ENCODE measurements around the gene CIRBP.

Gene CIRBP

DNA sequence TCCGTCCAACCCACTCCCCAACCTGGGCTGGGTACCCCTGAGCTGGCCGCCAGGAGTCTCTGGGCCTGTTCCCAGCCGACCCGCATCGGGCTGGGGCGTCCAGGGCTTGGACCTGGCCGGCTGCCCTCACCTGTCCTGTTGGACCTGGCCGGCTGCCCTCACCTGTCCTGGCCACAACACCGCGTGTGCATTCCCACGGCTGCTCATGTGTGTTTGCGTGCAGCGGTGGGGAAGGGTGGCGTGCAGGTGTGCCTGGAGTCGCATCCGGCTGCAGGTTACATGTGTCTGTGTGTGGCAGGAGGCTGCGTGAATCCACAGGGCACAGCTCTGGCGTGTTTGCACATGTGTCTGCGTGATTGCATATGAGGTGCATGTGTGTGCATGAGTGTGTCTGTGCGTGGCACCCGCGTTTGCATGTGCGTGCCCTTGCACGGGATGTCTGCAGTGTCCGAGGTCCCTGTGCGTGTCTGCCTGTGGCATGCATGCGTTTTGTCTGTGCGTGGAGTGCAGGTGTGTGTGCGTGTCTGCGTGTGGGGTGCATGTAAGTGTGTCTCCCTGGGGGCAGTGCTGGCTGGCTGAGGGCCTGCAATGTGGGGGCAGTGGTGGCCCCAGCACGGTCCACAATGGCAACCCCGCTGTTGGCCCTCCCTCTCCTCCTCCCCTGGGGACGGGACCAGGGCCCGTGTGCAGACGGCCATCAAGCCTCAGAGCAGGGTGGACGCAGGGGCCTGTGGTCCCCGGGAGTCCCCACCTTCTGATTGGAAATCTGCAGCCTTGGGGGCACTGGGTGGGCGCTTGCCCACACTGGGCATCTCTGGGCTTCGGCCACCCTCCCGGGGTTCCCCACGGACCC lies 19.9 kb downstream of the CIRBP start:
- TF ChIP-seq, protein P1, sequence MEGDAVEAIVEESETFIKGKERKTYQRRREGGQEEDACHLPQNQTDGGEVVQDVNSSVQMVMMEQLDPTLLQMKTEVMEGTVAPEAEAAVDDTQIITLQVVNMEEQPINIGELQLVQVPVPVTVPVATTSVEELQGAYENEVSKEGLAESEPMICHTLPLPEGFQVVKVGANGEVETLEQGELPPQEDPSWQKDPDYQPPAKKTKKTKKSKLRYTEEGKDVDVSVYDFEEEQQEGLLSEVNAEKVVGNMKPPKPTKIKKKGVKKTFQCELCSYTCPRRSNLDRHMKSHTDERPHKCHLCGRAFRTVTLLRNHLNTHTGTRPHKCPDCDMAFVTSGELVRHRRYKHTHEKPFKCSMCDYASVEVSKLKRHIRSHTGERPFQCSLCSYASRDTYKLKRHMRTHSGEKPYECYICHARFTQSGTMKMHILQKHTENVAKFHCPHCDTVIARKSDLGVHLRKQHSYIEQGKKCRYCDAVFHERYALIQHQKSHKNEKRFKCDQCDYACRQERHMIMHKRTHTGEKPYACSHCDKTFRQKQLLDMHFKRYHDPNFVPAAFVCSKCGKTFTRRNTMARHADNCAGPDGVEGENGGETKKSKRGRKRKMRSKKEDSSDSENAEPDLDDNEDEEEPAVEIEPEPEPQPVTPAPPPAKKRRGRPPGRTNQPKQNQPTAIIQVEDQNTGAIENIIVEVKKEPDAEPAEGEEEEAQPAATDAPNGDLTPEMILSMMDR (IDR thresholded peaks at IDR 0.05; ENCODE audit: control insufficient read depth, extremely low read depth, insufficient read depth) = no peak
- DNase-seq (ENCODE audit: low read depth) = no peak
- no peak overlapping the region for H3K4me3 ChIP-seq (ENCODE audit: low read depth, low read length)

DNA sequence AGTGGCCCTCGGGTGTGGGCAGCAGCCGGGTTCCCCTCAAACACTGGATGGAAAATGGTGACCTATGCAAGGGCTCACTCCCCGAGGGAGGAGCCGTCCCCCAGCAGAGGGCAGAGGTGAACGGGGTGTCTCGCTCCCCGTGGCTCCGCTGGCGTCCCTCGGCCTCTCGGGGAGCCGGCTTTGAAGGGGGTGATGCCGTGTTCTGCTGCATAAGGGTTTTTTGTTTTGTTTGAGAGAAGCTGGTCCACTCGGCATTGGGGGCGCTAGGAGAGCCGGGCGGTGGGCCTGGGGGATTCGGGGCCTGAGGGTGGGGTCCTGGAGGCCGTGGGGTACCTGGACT lies 20.5 kb downstream of the CIRBP start:
- TF ChIP-seq, protein P1 (IDR thresholded peaks at IDR 0.05; ENCODE audit: control insufficient read depth, extremely low read depth, insufficient read depth) = 0 out of 2 replicates have a peak, but pooled peaks have one; percentile 3
- no peak overlapping the region for H3K4me3 ChIP-seq (ENCODE audit: low read depth, low read length)
- DNase-seq (ENCODE audit: low read depth) = no peak

DNA sequence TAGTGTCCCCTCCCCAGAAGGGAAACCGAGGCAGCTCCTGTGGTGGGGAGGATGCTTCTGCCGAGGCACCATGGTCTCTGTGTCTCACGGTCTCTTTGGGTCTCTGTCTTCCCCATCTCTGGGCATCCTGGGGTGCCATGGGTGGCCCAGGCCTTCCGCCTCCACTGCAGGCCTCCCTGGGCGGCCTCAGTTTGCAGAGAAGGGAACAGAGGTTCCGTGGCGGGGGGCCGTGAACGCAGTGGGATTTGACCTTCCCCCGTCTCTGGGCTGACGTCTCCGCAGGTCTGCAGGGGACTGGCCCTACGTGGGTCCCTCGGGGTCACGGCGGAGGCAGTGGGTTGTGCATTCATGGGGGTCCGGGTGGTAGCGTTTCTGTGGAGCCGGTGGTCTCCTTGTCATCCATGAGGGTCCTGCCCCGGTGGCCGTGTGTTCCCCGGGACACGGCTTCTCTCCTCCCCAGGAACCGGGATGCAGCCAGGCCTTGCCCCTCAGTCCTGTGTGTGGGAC lies 21.1 kb downstream of the CIRBP start:
- no peak for DNase-seq (ENCODE audit: low read depth)
- no peak overlapping the region for H3K4me3 ChIP-seq (ENCODE audit: low read depth, low read length)
- TF ChIP-seq, protein P1 (IDR thresholded peaks at IDR 0.05; ENCODE audit: control insufficient read depth, extremely low read depth, insufficient read depth) = no peak

DNA sequence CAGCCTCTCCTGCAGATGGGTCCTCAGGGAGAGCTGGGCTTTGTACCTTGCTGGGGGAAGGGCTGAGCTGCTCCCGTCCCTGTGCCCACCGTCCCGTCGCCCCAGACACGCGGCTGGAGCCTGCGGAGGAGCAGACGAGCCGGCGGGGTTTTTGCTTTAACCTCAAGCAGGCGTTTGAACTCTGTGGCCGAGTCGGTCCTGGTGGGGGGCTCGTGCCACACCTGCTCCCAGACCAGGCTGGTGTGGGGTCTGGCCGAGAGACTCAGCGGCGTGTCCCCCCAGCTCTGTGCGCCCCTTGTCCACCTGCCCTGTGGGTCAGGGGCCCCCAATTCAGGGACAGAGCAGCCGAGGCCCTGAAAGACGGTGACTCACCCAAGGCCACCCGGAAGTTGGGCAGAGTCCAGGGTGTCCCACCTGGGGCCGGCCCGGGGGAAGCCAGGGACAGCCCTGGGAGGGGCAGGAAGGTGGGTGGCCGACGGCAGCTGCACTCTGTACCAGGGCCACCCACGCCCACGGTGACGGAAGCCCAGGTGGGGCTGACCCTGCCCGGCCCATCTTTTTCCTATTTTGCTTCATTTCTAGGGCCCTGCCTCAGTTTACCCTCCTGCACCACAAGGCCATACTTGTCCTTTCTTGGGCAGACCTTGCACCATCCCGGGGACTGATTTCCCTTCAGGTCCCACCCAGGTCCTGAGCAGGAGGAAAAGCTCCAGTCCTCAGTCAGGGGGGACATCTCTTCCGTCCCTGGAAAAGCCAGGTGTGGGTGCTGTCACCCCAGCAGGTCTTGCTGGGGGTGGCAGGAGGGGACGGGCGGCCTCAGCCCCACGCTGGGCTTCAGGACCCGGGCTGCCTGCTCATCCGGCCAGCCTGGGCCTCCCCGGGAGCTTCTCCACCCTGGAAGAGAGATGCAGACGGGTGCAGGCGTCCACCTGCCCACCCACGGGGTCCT lies 21.8 kb downstream of the CIRBP start:
- TF ChIP-seq, protein P1 (IDR thresholded peaks at IDR 0.05; ENCODE audit: control insufficient read depth, extremely low read depth, insufficient read depth) = no peak
- no peak overlapping the region for H3K4me3 ChIP-seq (ENCODE audit: low read depth, low read length)
- DNase-seq (ENCODE audit: low read depth) = no peak

DNA sequence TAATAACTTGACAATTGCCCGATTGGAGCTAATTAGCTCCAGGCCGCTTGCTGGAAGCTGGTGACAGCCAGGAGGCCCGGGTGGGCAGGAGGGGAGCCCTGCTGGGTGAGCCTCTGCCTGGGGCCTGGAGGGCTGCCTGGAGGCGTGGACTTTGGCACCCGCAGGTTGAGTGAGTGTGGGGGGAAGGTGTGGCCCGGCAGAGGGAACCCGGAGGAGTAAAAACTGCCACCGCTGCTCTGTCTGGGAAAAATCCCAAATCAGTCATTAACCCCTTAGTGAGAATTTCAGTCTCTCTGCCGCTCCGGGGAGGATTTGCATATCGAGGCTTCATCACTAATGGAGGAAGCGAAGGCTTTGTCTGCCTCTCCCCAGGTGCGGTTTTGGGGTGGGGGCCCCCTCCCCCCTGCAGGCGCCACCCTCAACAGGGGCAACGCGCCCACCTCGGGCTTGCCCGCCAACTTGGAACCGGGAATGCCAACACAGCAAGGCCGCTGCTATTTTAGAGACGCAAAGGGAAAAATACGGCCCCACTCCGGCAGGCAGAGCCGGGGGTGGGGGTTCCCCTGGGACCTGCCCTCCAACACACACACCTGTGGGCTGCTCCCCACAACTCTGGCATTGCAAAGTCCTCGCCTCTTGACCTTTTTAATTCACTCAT lies 22.8 kb downstream of the CIRBP start:
- H3K4me3 ChIP-seq (ENCODE audit: low read depth, low read length) = no peak overlapping the region
- TF ChIP-seq, protein P1 (IDR thresholded peaks at IDR 0.05; ENCODE audit: control insufficient read depth, extremely low read depth, insufficient read depth) = no peak
- DNase-seq (ENCODE audit: low read depth) = no peak

DNA sequence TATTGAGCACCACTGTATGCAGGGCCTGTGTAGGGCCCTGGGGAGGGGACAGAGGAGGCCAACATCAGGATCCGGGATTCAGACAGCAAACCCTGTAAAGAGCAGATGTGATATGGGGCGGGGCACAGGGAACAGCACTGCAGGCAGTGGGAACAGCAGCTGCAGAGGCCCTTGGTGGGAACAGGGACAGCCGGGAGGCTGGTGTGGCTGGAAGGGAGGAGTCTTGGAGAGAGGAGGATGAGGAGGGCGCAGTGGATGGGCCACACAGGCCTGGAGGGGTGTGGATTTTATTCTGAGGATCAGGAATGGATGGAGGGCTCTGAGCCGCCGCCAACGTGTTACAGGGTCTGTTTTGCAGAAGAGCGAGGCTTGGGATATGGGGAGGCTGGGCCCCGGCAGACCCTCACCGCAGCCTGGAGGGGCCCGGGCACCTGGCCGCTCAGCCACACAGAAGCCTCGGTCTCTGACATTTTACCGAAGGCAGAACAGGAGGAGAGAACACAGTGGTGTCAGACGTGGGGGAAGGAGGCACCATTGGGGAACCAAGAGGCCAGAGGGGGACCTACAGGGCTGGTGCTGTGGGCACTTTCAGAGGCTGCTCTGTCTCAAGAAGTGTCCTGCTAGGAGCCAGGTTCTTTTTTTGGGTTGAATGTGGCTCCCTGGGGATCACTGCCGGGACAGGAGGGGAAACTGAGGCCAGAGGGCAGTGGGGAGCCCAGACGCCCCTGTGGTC lies 23.5 kb downstream of the CIRBP start:
- TF ChIP-seq, protein P1 (IDR thresholded peaks at IDR 0.05; ENCODE audit: control insufficient read depth, extremely low read depth, insufficient read depth) = no peak
- DNase-seq (ENCODE audit: low read depth) = no peak
- H3K4me3 ChIP-seq (ENCODE audit: low read depth, low read length) = no peak overlapping the region
